ENCODE measurements around the gene ADAMTS16. TPM values are rescaled to one million over a fixed set of nuclear protein-coding genes. Genes with fewer than 3 reads are reported as not detected.

Gene ADAMTS16
- polyA plus RNA-seq, 3 donors, result not detected

- no peak for TF ChIP-seq CTCF (IDR thresholded peaks at IDR 0.05)
- Mint-ChIP-seq H3K27ac (no peak overlapping the region), H3K36me3 (no peaks in the 10 kb centered on the region), H3K27me3 (ENCODE audit: low read depth in 3 of 3) (no peaks in the 10 kb centered on the region), H3K9me3 (peaks cover 9 to 28% (median 12%) of the 10 kb centered on the region in 7 donors), H3K4me3 (no peak overlapping the region), H3K4me1 (no peaks in the 10 kb centered on the region)
- no peak overlapping the region for H3K27ac ChIP-seq (ENCODE audit: low read depth in 1 of 2, low read length in 2 of 2)
- no peaks in the 10 kb centered on the region for H3K27me3 ChIP-seq (ENCODE audit: control insufficient read depth in 2 of 2, insufficient read depth in 2 of 2, low read length in 2 of 2)
- peaks cover 0 to 25% of the 10 kb centered on the region in 2 donors for H3K9me3 ChIP-seq (replicated peaks in 1 of 2; ENCODE audit: control insufficient read depth in 1 of 2, insufficient read depth in 1 of 2, low read length in 2 of 2)
- WGBS (ENCODE audit: insufficient coverage), result 94% methylated on average over 3 of the region's 4 CpGs
- no peak overlapping the region for H2AFZ ChIP-seq (ENCODE audit: insufficient read depth, low read depth, low read length, poor library complexity, severe bottlenecking)
- H3K4me1 ChIP-seq (ENCODE audit: control insufficient read depth in 1 of 2, insufficient read depth in 2 of 2, low read length in 2 of 2), result no peaks in the 10 kb centered on the region
- H3K36me3 ChIP-seq (replicated peaks in 1 of 2; ENCODE audit: control insufficient read depth in 1 of 2, insufficient read depth in 2 of 2, low read length in 2 of 2), result no peaks in the 10 kb centered on the region
- H4K20me1 ChIP-seq (ENCODE audit: insufficient read depth, low read length), result no peaks in the 10 kb centered on the region
- DNase-seq, result no peak
- no peak overlapping the region for H3K4me3 ChIP-seq (replicated peaks in 1 of 3; ENCODE audit: low read depth in 2 of 3, low read length in 3 of 3)
- H3K4me2 ChIP-seq (replicated peaks; ENCODE audit: extremely low read depth, low read length, poor library complexity, severe bottlenecking), result no peak overlapping the region
- H3K9ac ChIP-seq (ENCODE audit: insufficient read depth, low read length, poor library complexity, severe bottlenecking), result no peak overlapping the region
- intact Hi-C loops (cut with micrococcal nuclease), result no loop called here
- H3K79me2 ChIP-seq (ENCODE audit: insufficient read depth, low read length), result no peaks in the 10 kb centered on the region
Observed at GRCh38 chr5:5369051-5369605, 229.0 kb downstream of the ADAMTS16 start.

Small RNAs within 50 kb of the gene (small RNA-seq; reads per million reads assigned to genes)
- gene RN7SKP73 (ENCODE audit: insufficient read length, low read depth), result not detected
